ENCODE results near the gene ABCA4.
"Not testable (repeated sequence)": the region's sequence is repeated elsewhere in the genome, so short reads cannot be mapped to it uniquely, and the experiment has no call there.

The ABCA4 gene
- total RNA-seq = 0.10 to 0.79 reads per million in 2 donors

DNA sequence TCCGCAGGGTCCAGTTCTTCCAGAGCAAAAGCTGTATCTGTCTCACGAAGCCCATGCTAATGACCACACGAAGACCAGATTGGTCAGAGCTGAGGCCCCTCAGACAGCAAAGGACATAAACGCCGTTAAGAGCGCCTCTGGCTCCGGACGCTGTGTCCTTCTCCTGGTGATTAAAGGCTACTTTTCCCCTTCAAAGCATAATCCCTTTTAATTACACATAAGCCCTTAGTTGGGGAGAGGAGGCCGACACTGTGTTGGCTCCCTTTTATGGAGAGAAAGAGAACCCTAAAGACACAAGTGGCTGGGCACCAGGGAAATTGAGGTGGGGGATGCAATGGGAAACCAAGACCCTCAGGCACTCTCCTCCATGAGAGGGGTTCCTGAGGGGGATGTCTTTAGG is at the start of gene ABCA4:
Gene ABCA4 (minus strand): TSS at position 158 of the 400 bp plus-strand sequence. CDS start 103 bp downstream, at position 55.
- DNase-seq = no peak

DNA sequence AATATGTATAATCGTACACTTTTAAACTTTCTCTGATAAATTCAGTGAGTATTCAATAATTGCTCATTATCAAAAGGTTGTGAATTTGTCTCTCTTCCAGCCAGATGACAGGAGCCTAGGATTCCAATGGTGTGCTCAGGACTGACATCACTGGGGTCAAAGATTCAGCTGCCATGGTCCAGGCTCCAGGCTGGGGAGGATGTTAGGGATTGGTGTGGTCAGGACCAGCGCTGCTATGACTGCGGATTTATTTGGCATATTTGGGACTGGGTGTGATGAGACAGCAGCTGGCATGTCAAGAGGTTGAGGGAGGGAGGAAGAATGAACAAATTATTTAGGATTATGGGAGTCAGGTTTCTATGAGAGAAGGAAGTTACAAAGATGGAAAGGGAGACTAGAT is 48.2 kb upstream of the ABCA4 start:
- DNase-seq = no peak

DNA sequence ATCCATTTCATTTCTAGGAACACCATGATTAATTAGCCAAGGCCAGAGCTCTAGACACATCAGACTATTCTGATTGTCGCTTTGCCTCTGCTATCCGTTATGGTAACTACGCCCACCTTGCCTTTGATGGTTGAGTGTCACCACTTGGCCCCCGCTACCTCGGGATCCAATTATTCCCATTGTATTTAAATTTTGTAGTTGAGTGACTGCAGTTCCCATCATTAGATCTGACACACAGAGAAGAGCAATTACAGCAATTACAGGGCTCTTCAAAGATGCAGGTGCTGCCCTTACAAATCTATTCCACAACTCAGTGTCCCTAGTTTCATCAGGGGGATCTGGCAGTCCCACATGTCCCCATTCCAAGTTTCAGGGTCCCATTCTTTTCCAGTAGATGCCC is 44.9 kb upstream of the ABCA4 start:
- DNase-seq = no peak

DNA sequence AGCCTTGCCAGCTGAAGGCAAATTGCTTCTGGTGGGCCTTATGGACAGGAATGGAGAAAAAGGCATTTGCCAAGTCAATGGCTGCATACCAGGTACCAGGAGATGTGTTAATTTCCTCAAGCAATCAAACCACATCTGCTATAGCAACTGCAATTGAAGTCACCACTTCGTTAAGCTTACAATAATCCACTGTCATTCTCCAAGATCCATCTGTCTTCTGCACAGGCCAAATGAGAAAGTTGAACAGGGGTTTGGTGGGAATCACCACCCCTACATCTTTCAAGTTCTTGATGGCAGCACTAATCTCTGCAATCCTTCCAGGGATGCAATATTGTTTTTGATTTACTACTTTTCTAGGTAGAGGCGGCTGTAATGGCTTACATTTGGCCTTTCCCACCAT is 43.9 kb upstream of the ABCA4 start:
- not testable (repeated sequence) for DNase-seq

DNA sequence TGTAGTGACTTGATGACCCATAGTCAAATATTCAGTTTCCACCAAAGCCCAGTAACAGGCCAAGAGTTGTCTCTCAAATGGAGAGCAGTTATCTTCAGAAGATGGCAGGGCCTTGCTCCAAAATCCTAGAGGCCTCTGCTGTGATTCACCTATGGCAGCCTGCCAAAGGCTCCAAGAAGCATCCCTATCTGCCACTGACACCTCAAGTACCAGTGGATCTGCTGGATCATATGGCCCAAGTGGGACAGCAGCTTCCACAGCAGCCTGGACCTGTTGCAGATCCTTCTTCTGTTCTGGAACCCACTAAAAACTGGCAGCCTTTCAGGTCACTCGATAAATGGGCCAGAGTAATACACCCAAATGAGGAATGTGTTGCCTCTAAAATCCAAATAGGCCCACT is 43.2 kb upstream of the ABCA4 start:
- DNase-seq = not testable (repeated sequence)

DNA sequence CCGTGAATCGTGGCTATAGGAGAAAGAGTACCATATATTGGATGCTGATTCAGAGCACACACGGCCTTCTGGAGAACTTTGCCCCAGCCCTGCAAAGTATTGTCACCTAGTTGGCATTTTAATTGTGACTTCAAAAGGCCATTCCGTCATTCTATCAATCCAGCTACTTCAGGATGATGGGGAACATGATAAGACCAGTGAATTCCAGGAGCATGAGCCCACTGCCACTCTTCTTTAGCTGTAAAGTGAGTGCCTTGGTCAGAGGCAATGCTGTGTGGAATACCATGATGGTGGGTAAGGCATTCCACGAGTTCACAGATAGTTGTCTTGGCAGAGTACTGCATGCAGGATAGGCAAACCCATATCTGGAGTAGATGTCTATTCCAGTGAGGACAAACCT is 42.3 kb upstream of the ABCA4 start:
- not testable (repeated sequence) for DNase-seq

DNA sequence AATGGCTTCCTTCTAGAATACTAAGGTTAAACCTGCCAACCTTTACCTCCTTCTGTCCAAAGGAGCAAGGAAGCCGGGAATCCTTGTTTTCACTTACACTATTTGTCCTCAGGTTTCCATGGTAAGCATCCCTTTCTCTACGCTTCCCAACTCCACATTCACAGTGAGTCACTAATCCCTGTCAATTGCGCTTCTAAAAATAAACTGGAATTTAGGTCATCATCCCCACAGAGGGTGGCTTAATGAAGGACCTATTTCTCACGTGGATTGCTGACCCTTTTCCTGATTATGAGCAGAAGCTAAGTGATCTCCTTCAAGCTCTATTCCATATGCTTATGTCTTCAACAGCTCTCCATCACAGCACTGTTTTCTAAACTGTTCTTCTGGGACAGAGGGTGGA is 39.9 kb upstream of the ABCA4 start:
- DNase-seq = no peak

DNA sequence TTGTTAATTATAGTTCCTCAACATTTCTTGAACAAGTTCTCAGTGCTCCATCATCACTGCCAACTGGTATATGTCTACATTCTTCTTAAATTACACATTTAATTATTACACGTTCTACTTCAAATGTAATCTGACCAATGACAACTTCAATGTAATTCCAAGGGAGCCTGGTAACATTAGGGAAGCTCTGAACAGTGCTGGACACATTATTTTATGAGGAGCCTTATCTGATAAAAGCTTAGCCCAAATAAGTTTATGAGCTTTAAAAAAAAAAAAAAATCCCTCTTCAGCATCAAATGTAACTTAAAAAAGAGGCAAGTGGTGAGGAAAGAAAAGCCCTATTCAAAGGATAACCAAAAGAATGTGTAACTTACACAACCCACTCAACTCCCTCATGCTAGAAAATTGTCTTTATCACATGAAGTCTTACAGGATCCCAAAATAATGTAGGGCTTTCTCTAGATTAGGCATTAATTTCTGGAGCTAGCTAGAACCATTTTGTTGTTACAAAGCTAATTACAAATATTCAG is 35.2 kb upstream of the ABCA4 start:
- no peak for DNase-seq

DNA sequence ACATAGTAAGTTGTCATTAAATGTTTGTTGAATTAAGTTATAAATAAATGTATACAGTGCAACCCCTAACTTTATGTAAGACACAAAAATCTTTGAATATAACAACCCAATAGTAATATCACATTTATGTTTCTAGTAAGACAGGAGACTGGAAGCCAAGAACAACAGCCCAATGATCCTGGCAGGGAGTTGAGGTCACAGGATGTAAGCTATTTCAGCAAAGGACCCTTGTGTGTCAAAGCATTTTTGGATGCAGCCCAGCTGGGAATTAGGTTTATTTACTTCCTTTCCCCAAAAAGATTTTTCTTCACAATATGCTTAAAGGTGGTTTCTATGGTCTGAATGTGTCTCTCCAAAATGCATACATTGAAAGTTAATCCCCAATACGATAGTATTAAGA is 34.0 kb upstream of the ABCA4 start:
- DNase-seq = no peak

DNA sequence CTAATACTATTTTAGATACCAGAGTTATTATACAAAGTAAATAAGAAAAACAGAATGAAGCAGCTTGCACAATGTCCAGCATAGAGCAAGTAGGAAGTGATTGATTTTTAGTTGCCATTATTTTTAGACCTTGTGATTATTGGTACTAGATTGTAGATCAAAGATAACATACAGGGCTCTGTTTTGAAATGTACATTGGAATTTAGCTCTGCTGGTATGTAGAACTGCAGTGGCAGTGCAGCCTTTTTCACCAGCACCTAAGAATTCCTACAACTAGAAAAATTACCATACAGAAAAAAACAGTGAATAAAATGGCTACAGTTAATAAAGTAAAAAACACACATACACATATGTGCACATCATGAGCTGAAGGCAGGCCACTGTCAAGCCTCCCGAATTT is 32.2 kb upstream of the ABCA4 start:
- DNase-seq = no peak

DNA sequence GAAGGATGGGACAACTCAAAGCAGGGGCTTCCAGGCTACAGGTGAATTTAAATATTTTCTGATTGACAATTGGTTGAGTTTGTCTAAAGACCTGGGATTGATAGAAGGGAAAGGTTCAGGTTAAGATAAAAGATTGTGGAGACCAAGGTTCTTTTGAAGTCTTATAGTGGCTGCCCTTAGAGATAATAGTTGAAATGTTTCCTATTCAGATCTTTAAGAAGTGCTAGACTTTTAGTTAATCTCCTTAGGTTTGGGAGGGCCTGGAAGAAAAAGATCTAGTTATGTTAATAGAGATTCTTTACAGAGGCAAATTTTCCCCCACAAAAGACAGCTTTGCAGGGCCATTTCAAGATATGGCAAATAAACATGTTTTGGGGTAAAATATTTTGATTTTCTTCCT is 28.2 kb upstream of the ABCA4 start:
- DNase-seq = not testable (repeated sequence)

DNA sequence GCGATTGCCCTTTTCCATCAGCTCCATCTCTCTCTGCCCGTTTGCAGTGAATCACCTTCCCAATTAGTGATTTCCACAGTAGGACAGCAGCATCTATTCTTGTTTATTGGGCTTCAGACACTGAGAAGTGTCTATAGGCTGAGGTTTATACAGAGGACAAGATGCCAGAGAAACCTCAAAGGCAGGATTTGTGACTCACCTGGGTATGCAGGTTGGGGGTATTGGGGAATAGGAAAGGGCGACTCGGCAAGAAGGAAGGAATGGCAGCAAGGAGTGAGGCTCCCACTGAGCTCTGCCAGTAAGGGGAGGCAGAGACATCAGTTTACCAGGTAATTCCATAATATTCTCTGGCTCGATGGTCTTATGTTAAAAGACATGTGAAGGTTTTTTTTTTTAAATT is 25.3 kb upstream of the ABCA4 start:
- DNase-seq = no peak

DNA sequence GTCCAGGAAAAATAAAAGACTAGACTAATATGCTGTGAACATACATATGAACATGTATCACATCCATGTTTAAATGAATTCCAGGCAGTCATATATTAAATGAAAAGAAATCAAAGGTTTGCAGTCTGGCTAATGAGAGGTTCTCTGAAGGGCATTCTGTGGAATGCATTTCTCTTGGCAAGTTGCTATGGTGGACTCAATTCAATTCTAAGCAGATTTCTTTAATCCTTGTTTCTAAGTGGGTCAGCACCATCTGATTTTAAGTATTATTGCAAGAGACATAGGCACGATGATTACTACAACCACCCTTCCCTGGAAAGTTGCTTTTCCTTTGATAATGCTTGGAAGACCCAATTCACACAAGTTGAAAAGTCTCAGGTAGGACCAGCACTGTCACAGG is 23.9 kb upstream of the ABCA4 start:
- DNase-seq = no peak

DNA sequence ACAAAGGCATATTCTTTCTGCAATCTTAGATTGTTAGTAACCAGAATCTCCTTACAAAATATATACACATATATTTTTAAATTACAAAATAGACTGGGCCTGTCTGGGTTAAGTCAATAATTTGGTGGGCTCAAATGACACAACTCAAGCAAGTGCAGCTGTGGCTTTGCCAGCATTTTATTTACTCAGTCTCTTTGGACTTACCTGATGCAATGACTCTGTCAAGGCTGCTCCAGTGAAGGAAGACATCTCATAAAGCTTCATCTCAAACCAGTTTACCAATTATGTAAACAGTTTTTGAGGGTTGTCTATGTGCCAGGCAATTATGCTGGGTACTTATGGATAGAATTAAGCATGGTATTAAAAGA is 22.8 kb upstream of the ABCA4 start:
- DNase-seq = no peak

DNA sequence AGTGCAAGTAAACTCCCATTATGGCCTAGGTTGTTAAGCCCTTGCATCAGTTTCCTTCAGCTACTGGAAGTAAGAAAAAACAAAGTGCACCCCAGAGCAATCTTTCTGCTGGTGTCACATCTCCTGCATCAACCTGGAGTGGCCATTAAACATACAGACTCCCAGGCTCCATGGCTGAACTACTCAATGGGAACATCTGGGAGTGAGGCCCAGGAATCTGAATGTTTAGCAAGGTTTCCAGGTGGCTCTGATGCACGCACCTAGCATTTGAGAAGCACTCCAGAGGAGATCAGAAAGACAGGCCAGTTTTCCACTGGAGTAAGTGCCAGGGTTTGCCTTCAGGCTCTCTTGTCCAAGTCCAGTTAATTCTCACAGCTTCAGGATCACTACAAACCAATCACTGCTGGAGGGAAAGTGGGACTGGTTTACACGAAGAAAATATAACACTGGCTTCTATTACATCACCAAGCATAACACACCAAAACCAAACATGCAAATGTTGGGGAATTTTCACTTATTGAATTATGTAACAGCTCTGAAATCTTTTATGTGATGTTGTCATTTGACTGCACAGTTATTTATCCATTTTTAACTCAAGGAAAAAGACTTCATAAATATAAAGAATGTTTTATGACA is 22.3 kb upstream of the ABCA4 start:
- no peak for DNase-seq

DNA sequence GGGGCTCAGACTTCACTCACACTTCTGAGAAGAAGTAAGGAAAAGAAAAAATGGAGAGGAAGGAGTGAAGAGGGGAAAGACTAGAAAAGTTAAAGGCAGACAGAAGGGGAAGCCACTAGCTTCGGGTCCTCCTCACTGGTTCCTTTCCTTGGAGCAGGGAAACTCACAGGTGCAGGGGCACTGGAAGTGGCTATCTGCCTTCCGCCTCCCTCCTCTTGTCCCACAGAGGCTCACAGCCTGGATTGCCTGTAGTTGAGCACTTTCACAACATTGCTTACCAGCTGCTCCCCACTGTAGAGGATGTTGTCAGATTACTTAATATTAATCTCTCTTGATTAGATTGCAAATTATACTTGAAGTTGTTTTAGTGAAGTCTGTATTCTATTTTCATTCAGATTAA is 21.6 kb upstream of the ABCA4 start:
- no peak for DNase-seq

DNA sequence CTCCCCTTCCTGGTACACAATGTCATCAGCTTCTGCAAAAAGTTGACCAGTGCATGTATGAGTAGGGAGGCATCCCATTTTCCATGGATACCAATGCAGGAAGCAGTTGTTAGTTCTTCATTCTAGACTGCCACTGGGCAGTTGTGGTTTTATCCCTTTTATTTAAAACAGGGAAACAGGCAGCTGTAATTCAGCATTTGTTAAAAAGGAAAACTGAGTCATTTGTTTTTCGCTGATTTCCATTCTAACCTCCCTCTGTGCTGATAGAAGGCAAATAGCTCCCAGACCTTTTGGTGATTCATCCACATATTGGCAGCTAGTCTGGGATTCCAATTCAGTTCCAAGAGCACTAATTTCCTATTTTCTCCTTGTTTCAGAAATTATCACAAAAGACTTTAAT is 21.1 kb upstream of the ABCA4 start:
- no peak for DNase-seq

DNA sequence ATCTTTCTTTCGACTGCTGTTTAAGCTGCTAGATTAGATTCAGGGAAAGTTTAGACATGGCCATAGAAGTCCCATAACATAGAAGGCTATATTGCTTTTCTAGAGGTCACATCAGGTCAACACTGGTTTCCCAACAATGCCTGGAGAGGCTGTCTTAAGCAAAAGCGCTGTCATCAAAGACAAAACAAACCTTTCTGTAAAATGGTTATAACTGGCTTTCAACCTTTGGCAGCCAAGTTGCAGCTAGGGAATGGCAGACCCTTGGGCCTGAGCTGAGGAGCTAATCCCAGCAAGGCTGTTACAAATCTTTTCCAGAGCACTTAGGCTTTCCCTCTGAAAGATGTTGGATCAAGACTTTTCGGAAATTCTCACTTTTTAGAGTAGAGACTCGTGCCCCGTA is 11.2 kb upstream of the ABCA4 start:
- no peak for DNase-seq

DNA sequence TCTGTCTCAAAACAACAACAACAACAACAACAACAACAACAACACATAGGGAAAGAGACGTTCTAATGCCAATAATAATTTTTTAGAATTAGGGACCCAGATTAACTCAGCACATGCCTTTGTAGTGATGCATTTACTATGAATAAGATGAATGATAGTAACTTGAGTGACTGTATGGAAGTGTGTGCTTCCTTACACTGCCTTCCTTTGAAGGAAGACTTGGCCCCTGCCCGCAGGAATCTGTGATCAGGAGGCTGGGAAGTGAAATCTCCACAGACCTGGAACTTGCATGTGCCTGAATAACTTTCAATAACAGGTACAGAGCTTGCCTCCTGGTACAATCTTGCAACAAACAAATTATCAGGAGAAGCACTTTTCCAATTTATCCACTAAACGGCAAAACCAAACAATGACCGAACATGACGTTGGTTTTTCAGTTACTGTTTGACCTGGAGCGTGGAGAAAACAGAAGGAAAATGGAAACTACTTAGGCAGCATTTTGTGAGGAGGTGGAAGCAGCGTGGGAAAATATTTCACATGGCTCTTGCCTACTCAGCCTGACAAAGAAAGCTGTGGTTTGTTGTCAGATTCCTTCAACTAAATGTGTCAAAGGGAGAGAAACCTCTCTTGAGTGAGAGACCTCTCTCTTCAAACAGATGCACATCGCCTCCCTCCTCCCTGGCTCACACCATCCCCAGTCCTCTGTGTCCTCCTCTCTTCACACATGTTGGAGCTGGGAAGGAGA is 10.1 kb upstream of the ABCA4 start:
- no peak for DNase-seq

DNA sequence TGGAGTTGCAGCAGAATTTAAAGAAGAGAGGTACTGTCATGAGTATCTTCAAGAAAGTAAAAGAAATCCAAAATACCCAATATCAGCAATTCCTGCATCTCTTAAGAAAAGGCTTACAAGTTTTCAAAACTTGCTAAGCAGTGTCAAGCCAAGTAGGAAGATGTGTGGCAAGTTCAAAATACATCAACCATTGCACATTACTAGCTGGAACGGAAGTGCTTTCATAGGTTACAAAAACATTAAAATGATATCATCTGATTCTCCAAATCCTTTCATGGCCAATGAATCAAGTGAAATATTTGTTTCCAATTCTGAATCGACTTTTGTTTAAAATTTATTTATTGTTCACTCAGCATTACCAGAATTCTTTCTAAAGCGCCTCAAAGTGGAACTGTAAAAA is 5.7 kb upstream of the ABCA4 start:
- DNase-seq = no peak

DNA sequence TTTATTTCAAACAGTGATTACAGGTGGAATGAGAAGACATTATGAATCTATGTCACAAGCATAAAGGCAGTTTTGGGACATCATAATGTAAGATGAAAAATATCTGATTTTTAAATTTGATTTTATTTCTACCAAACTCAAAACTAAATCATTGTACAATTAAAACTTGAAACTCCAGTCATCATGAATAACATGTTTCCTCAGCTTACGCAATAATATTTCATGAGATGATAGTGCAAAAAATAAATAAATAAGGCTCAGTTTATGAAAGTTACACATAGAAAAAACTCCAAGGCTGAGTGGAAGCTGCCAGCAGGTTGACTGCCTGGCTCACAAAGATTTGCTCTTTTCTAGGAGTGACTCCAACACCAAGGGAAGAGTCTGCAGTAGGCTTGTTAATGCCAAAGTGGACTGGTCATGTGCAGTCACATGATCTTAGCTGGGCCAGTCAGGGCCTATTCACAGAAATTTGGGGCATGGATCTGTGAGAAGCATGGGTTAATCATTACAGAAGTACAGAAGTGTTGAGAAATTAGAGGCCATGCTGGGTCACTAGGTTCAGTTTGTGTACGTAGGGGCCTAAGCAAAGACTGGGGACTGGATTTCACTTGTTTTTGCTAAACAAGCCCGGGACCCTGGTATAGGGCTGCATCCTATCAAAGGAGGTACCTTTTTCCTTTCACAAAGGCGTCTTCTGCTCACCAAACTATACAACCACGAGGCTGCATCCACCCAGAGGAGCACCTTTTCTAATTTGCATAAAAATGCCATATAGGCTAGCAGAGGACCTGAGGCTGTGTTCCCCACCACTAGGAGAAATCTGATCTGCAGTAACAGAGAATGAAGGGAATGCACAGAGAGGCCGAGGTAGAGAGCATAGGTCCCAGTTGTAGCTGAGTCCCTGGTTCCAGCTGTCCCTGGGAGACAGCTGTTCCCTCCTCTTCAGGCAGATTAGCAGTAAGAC is 4.9 kb upstream of the ABCA4 start:
- no peak for DNase-seq

DNA sequence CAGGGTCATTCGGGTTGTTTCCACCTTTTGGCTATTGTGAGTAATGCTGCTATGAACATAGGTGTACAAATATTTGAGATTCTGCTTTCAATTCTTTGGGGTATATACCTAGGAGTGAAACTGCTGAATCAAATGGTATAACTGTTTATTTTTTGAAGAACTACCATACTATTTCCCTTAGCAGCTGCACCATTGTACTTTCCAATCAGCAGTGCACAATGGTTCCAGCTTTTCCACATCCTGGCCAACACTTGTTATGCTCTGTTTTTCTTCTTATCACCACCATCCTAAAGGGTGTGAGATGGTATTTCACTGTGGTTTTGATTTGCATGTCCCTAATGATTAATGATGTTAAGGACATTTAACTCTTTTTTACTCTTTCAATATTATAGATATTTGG is 3.6 kb upstream of the ABCA4 start:
- no peak for DNase-seq

DNA sequence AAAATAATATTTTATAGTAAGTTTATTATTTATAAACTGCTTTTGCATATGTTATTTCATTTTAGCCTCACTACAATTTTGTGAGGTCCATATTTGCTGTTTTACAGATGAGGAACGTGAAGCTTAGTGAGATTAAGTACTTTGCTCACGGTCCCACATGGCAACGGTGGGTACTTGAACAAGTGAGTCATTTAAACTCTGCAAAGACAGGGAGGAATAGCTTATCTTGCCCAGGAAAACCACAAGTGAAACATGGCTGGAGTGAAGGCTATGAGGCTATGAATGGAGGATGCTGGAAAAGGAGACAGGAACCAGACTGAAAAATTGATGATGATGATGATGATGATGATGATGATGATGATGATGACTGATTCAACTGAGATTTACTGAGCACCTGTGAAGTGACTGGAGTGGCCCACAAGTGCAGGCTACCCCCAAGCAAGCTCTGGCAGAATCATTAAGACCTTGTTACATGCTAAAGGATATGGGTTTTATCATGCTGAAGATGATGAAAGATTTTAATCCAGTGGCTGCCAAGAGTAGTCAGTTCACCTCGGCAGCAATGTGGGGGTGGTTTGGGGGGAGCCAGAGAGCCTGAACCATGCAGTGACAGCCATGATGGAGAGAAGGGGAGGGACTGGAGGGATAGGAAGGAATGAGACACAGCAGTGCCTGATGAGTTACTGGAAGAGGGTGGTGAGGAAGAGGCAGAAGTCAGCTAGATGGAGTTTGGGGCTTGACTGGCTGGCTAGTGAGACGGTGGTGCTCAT is 1.4 kb upstream of the ABCA4 start:
- no peak for DNase-seq

Data from activated gamma-delta T cell (primary cell).